Globus pallidus (tissue), 1 donor: ENCODE data around the gene SAMD8.
A peak's percentile ranks its signal among the peaks of the same experiment; 100 is the strongest.
"Not testable (repeated sequence)": the region's sequence is repeated elsewhere in the genome, so short reads cannot be mapped to it uniquely, and the experiment has no call there.

Experiments
- DNase-seq: peaks from one replicate; pipeline ENCODE4 v3.0.0-alpha.2; 2015; ENCODE audit warnings: low spot score

Gene SAMD8

GRCh38 chr10:75086278-75086934 lies 25.1 kb upstream of the SAMD8 start:
- no peak for DNase-seq

- no peak for DNase-seq
Measured at GRCh38 chr10:75088640-75089039, 22.8 kb upstream of the SAMD8 start.

- no peak for DNase-seq
Measured at GRCh38 chr10:75089634-75090033, 21.8 kb upstream of the SAMD8 start.

- no peak for DNase-seq
Measured at GRCh38 chr10:75091146-75091545, 20.3 kb upstream of the SAMD8 start.

GRCh38 chr10:75094465-75094864 lies 17.0 kb upstream of the SAMD8 start:
- no peak for DNase-seq

GRCh38 chr10:75095631-75096030 lies 15.8 kb upstream of the SAMD8 start:
- no peak for DNase-seq

- DNase-seq = no peak
Measured at GRCh38 chr10:75096749-75097148, 14.7 kb upstream of the SAMD8 start.

- DNase-seq = no peak
Measured at GRCh38 chr10:75097666-75098285, 13.7 kb upstream of the SAMD8 start.

- no peak for DNase-seq
Measured at GRCh38 chr10:75098902-75099673, 12.4 kb upstream of the SAMD8 start.

- DNase-seq = peak; percentile 47
Measured at GRCh38 chr10:75099952-75100763, 11.3 kb upstream of the SAMD8 start.

- DNase-seq = no peak
Measured at GRCh38 chr10:75100764-75101291, 10.6 kb upstream of the SAMD8 start.

GRCh38 chr10:75101416-75102251 lies 9.8 kb upstream of the SAMD8 start:
- no peak for DNase-seq

GRCh38 chr10:75102830-75103673 lies 8.4 kb upstream of the SAMD8 start:
- DNase-seq = no peak

GRCh38 chr10:75103881-75104686 lies 7.4 kb upstream of the SAMD8 start:
- DNase-seq = no peak

GRCh38 chr10:75104842-75105241 lies 6.6 kb upstream of the SAMD8 start:
- no peak for DNase-seq

GRCh38 chr10:75105576-75106197 lies 5.8 kb upstream of the SAMD8 start:
- DNase-seq = no peak

GRCh38 chr10:75106242-75106641 lies 5.2 kb upstream of the SAMD8 start:
- no peak for DNase-seq

GRCh38 chr10:75106891-75107290 lies 4.6 kb upstream of the SAMD8 start:
- DNase-seq = not testable (repeated sequence)
